Panc1 (cell line): ENCODE data around the gene MED16. TPM values are rescaled to one million over a fixed set of nuclear protein-coding genes. Genes with fewer than 3 reads are reported as not detected.

ENCODE experiments used
- ATAC-seq: fragments of 200-7000 bp; cut with Tn5 transposase; 2 replicates; pipeline ENCODE4 v1.9.1; 2020; ENCODE audit warnings: mild to moderate bottlenecking, moderate library complexity
- BruUV-seq: library from RNA; stranded (reverse); fragments of 400-500 nt; replicated peaks from 2 replicates; lab custom pipeline; 2021; lab: Mats Ljungman, UMichigan
- CTCF ChIA-PET: fragments of 300-600 bp; sonication (Branson Sonifier 250); formaldehyde crosslinking; loops from one replicate; lab custom pipeline; 2022; ENCODE audit warnings: antibody characterized with exemption; lab: Charles Lee
- POLR2A ChIA-PET: fragments of 300-600 bp; sonication (Branson Sonifier 250); formaldehyde crosslinking; loops from one replicate; lab custom pipeline; 2022; ENCODE audit warnings: antibody characterized with exemption; lab: Charles Lee
- DNase-seq: peaks from one replicate; pipeline ENCODE4 v3.0.0-alpha.2; 2010; ENCODE audit warnings: low read depth, low spot score
- H3K27ac ChIP-seq: 2 replicates; pipeline ENCODE4 v1.5.1; 2011; ENCODE audit warnings: mild to moderate bottlenecking, low read length, inconsistent platforms
- H3K27me3 ChIP-seq: fragments of 200-500 bp; sonication (Bioruptor generic); 2 replicates; pipeline ENCODE4 v1.6.0; 2014; ENCODE audit warnings: low read length, inconsistent platforms; ENCODE audit not compliant: control insufficient read depth, insufficient read depth
- H3K36me3 ChIP-seq: fragments of 200-500 bp; sonication (Bioruptor generic); 2 replicates; pipeline ENCODE4 v1.5.1; 2014; ENCODE audit warnings: inconsistent platforms, mild to moderate bottlenecking, low read length, moderate library complexity; ENCODE audit not compliant: control insufficient read depth, insufficient read depth
- H3K4me1 ChIP-seq: 2 replicates; pipeline ENCODE4 v1.5.1; 2011; ENCODE audit warnings: inconsistent platforms, mild to moderate bottlenecking, low read length, moderate library complexity; ENCODE audit not compliant: control insufficient read depth, insufficient read depth
- H3K4me3 ChIP-seq, 2 experiments: 2 replicates each; pipeline ENCODE4 v1.5.1; 2011 to 2012; ENCODE audit warnings: low read depth in 2 of 2, low read length in 2 of 2, mild to moderate bottlenecking in 2 of 2, inconsistent platforms in 1 of 2, moderate library complexity in 1 of 2
- H3K9me3 ChIP-seq: fragments of 200-500 bp; sonication (Bioruptor generic); 2 replicates; pipeline ENCODE4 v1.5.1; 2014; ENCODE audit warnings: low read depth, mild to moderate bottlenecking, inconsistent platforms, low read length, moderate library complexity; ENCODE audit not compliant: control insufficient read depth, insufficient read depth
- POLR2AphosphoS5 ChIP-seq: IDR thresholded peaks from 2 replicates; pipeline ENCODE4 v1.6.1; 2012; ENCODE audit warnings: mild to moderate bottlenecking, low read depth, low read length, moderate library complexity
- SIN3A ChIP-seq: IDR thresholded peaks from 2 replicates; pipeline ENCODE4 v1.6.1; 2012; ENCODE audit warnings: low read depth, mild to moderate bottlenecking, low read length, moderate library complexity, borderline replicate concordance; ENCODE audit not compliant: insufficient read depth
- TCF7L2 ChIP-seq: IDR thresholded peaks from 2 replicates; pipeline ENCODE4 v1.6.1; 2011; ENCODE audit warnings: mild to moderate bottlenecking, low read depth, low read length, inconsistent platforms
- in situ Hi-C: cut with HindIII; loops from 2 replicates; pipeline ENCODE4 v1.10.0; 2016; ENCODE audit warnings: low sequenced_read_pairs, low pct_unique_long_range_greater_than_20kb
- intact Hi-C: fragments of 100-400 bp; cut with micrococcal nuclease; formaldehyde crosslinking; loops from one replicate; pipeline ENCODE4 v1.10.0; 2022; ENCODE audit not compliant: unreplicated experiment
- total RNA-seq: library from RNA; stranded (reverse); gene quantifications from one replicate; pipeline ENCODE4 v1.2.1, GENCODE V29; 2021; ENCODE audit not compliant: unreplicated experiment
- TF ChIP-seq, protein P1 (sequence below), 2 experiments: IDR thresholded peaks; 2 replicates each; pipeline ENCODE4 v1.6.1; 2011 to 2012; ENCODE audit warnings: low read depth in 2 of 2, control low read depth in 1 of 2, low read length in 1 of 2, mild to moderate bottlenecking in 1 of 2, moderate library complexity in 1 of 2; ENCODE audit not compliant: insufficient read depth in 1 of 2
- TF ChIP-seq, protein P2 (sequence below): fragments of 450-650 bp; IDR thresholded peaks from 2 replicates; pipeline ENCODE4 v1.5.1; 2017; ENCODE audit warnings: mild to moderate bottlenecking

Gene MED16
- total RNA-seq, 1 experiment from 2014 or later = 39.5 TPM

DNA sequence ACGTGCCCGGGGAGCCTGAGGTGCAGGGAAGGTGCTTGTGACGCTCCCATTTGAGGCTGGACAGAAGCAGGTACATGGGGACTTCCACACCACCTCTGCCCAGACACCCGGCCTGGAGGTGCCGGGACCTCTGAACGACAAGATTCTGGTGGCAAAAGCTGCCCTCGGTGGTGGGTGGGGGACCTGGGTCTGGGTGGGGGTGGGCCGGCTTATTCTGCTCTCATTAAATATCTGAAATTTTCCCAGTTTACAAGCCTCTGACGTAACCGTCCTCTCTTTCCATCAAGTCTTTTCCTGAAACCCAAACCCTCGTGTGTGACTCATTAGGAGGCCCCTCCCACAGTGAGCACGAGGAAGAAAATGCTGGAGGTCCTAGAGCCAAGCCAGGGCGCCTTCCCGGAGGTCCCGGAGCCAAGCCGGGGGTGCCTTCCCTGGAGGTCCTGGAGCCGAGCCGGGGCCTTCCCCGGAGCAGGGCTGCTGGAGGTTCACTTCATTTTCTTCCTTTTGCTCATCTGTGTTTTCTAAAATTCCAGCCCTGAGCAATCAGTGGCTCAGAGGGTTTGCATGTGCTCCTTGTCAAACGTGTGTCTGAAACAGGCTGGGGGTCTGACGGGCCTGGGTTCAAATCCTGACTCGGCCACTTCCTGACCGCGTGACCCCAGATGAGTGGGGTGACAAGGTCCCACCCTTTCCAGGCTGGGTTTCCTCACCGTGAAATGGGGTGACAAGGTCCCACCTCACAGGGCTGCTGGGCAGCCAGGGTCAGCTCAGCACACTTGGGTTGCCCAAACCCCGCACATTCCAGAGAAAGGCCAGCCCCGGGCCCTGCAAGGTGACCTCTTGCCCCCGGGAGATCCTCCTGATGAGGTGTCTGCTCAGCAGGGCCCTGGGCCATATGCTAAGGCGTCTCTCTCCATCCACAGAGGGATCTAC lies 23.5 kb downstream of the MED16 start (continued):
- TF ChIP-seq, protein P1, sequence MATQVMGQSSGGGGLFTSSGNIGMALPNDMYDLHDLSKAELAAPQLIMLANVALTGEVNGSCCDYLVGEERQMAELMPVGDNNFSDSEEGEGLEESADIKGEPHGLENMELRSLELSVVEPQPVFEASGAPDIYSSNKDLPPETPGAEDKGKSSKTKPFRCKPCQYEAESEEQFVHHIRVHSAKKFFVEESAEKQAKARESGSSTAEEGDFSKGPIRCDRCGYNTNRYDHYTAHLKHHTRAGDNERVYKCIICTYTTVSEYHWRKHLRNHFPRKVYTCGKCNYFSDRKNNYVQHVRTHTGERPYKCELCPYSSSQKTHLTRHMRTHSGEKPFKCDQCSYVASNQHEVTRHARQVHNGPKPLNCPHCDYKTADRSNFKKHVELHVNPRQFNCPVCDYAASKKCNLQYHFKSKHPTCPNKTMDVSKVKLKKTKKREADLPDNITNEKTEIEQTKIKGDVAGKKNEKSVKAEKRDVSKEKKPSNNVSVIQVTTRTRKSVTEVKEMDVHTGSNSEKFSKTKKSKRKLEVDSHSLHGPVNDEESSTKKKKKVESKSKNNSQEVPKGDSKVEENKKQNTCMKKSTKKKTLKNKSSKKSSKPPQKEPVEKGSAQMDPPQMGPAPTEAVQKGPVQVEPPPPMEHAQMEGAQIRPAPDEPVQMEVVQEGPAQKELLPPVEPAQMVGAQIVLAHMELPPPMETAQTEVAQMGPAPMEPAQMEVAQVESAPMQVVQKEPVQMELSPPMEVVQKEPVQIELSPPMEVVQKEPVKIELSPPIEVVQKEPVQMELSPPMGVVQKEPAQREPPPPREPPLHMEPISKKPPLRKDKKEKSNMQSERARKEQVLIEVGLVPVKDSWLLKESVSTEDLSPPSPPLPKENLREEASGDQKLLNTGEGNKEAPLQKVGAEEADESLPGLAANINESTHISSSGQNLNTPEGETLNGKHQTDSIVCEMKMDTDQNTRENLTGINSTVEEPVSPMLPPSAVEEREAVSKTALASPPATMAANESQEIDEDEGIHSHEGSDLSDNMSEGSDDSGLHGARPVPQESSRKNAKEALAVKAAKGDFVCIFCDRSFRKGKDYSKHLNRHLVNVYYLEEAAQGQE (IDR thresholded peaks at IDR 0.05; ENCODE audit: insufficient read depth in 1 of 2, low read depth in 2 of 2, low read length in 1 of 2) = no peak

DNA sequence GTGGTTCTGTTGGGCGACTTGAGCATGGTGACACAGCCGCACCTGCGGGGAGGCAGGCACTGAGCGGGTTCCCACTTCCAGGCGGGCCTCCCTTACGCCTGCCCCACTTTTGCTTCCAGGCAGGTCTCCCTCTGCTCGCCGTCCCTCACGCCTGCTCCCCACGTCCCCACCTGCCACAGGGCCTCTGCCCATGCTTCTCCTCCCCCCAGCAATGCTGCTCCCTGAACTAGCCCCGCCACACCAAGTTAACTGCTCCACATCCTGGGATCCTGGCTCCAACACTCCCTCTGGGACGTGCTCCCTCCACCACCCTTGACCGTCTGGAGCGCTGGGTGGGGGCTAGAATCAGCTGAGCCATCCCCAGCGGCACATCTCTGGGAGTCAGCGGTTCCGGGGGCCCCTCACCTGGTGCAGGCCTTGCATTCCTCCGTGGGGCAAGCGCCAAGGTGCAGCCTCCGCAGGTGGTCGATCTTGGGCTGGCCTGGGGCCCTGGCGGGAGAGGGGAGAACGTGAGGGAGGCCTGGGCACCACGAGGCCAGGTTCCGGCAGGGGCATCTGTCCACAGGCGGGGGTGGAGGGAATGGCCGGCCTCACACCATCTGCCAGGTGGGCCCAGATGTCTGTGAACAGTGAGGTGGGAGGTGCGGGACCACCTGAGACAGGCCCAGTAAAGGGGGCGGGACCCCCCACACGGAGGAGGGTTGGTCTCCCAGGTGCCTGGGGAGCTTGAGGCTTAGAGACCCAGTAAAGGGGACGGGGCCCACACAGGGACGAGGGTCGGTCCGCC lies 24.3 kb downstream of the MED16 start:
- no TSS peak for BruUV-seq
- H3K4me3 ChIP-seq = no peak overlapping the region
- ChIA-PET CTCF (no interaction called here), POLR2A (no interaction called here)
- H3K36me3 ChIP-seq = no peaks in the 10 kb centered on the region
- peaks cover 5% of the 10 kb centered on the region; the same call in 1 of the 2 replicates for H3K4me1 ChIP-seq
- TF ChIP-seq TCF7L2 (no peak), SIN3A (no peak), POLR2AphosphoS5 (no peak)
- TF ChIP-seq, protein P2, sequence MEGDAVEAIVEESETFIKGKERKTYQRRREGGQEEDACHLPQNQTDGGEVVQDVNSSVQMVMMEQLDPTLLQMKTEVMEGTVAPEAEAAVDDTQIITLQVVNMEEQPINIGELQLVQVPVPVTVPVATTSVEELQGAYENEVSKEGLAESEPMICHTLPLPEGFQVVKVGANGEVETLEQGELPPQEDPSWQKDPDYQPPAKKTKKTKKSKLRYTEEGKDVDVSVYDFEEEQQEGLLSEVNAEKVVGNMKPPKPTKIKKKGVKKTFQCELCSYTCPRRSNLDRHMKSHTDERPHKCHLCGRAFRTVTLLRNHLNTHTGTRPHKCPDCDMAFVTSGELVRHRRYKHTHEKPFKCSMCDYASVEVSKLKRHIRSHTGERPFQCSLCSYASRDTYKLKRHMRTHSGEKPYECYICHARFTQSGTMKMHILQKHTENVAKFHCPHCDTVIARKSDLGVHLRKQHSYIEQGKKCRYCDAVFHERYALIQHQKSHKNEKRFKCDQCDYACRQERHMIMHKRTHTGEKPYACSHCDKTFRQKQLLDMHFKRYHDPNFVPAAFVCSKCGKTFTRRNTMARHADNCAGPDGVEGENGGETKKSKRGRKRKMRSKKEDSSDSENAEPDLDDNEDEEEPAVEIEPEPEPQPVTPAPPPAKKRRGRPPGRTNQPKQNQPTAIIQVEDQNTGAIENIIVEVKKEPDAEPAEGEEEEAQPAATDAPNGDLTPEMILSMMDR = no peak
- TF ChIP-seq, protein P1 (IDR thresholded peaks at IDR 0.05; ENCODE audit: insufficient read depth in 1 of 2, low read depth in 2 of 2, low read length in 1 of 2) = no peak
- H3K27me3 ChIP-seq = no peaks in the 10 kb centered on the region
- intact Hi-C loops = no loop called here
- ATAC-seq (no peak), DNase-seq (no peak)
- in situ Hi-C loops = no loop called here
- no peak overlapping the region for H3K27ac ChIP-seq
- no peaks in the 10 kb centered on the region for H3K9me3 ChIP-seq
